Measurements from ENCODE around the gene DNM2. TPM values are rescaled to one million over a fixed set of nuclear protein-coding genes. Genes with fewer than 3 reads are reported as not detected.
"Not testable (repeated sequence)": the region's sequence is repeated elsewhere in the genome, so short reads cannot be mapped to it uniquely, and the experiment has no call there.

Gene DNM2
- total RNA-seq, 1 donor = 174 TPM

DNA sequence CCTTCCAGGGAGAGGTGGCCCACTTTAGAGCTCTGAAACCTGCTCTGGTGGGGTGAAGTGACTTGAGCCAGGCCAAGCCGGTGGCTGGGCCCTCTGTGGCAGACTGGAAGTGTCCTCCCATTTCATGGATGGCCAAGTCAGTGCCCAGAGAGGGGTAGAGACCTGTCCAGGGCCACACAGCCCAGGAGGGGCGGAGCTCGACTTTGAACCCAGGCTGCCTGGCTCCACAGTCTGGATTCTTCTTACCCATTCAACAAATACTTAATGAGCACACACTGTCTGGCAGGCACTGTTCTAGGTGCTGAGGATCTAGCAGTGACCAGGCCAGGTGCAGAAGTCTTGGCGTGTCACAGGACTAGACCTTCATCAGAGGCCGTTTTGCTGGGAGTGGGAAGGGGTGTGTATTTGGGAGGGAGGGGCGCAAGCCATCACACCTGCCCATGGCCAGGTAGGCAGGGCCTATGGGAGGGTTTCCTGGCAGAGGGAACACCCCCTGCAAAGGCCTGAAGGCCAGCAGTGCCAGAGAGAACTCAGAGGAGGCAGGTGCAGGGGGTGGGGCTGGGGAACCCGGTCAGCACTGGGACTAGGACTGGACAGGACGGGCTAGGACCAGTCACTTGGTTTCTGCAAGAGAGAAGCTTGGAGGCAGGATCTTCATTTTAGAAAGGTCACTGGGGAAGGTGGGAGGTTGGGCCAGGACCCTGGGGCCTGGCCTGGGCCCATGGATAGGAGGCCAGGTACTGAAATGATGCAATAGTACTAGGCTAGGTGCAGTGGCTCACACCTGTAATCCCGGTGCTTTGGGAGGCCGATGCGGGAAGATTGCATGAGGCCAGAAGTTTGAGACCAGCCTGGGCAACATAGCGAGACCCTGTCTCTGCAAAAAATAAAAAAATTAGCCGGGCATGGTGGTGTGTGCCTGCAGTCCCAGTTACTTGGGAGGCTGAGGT lies 31.8 kb downstream of the DNM2 start:
- no peak for DNase-seq (ENCODE audit: low read depth in 2 of 3, low spot score in 2 of 3)

DNA sequence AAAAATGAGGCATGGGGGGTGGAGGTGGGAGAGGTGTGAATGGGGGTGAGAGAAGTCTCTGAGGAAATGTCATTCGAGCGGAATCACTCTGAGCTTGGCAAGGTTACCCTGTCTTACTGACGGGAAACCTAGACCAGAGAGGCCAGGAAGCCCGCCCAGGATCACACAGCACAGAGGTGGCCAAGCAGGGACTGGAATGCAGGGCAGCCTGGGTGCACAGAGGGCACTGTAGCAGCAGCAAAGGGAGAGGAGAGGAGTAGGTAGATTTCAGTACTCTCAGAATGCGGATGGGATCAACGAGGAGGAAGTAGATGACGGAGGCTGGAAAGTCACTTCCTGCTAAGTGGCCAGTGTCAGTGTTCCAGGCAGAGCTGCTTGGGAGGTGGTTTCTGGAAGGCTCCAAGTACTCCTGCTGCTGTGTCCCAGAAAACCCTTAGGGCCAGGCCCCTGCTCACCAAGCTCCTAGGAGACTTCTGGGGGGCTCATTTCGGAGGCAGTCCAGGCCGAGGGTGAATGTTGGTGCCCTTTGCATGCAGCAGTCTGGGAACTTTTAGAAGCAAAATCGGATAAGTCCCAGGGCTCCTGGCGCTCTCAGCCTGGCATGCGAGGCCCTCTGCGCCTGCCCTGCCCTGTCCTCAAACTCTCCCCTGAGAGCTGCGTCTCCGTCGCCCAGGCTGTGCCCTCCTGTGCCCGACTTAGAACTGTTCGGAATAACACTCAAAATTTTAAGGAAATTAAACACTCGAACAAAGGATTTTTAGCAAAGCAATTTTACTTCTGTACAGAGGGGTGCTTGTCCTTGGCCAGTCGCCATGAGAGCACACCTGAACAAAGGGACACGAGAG lies 33.5 kb downstream of the DNM2 start:
- DNase-seq (ENCODE audit: low read depth in 2 of 3, low spot score in 2 of 3) = no peak

GRCh38 chr19:10752237-10752912 lies 34.5 kb downstream of the DNM2 start:
- DNase-seq (ENCODE audit: low read depth in 2 of 3, low spot score in 2 of 3) = no peak

GRCh38 chr19:10752913-10753704 lies 35.2 kb downstream of the DNM2 start:
- no peak for DNase-seq (ENCODE audit: low read depth in 2 of 3, low spot score in 2 of 3)

DNA sequence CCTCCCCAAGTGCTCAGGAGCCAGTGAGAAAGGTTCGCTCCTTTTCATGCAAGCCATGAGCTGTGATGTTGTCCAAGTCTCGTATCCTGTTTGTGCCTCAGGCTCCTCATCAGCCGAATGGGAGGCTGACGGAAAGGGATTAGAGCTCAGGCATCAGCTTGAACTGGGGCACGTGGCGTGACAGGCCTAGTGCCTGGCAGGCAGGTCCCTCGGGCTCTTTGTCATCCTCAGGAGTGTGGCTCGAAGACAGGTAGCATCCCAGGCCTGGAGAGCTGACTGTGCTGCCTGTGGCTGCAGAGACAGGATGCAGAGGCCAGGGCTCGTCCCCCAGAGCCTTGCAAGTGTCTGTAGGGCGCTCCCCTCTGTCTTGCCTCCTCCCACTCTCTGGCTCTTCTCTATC lies 38.5 kb downstream of the DNM2 start:
- DNase-seq (ENCODE audit: low read depth in 2 of 3, low spot score in 2 of 3) = no peak

DNA sequence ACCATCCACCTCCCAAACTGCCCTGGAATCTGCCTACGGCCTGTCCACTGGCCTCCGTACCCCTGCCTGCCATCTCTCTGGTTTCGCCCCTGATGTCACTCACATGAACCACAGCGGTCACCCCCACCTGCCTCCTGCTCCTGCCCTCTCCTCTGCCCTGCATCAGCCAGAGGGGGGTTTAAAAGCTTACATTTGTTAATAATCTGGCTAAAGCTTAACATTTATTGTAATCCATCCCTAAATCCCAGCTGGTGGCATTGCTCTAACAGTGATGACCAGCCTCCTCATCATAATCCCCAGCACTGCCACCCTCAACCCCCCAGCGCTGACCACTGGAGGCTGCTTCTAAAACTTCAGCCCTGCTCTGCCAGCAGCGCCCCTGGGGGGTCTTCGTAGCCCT lies 38.9 kb downstream of the DNM2 start:
- no peak for DNase-seq (ENCODE audit: low read depth in 2 of 3, low spot score in 2 of 3)

- not testable (repeated sequence) for DNase-seq (ENCODE audit: low read depth in 2 of 3, low spot score in 2 of 3)
Observed at GRCh38 chr19:10758050-10758449, 40.2 kb downstream of the DNM2 start.

- DNase-seq (ENCODE audit: low read depth in 2 of 3, low spot score in 2 of 3) = no peak
Observed at GRCh38 chr19:10758978-10759377, 41.1 kb downstream of the DNM2 start.

DNA sequence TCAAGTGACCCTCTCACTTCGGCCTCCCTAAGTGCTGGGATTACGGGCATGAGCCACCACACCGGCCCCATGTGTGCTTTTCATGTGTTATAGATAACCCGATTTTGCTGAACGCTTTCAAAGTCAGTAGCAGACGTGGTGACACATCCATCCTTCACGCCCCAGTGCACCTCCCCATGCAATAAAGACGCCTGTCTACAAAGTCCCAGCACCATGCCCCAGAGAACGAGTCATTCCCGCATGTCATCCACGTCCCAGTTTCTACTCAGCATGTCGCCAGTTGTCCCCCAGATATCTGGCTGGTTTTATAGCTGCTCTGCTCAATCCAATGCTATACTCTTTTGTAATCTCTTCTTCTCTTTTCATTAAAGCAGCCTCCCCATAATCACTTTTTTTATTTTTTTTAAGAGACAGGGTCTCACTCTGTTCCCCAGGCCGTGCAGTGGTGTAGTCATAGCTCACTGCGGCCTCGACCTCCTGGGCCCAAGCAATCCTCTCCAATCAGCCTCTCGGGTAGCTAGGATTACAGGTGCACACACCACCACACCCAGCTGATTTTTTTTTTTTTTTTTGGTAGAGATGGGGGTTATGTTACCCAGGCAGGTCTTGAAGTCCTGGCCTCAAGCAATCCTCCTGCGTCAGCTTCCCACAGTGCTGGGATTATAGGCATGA lies 42.5 kb downstream of the DNM2 start:
- no peak for DNase-seq (ENCODE audit: low read depth in 2 of 3, low spot score in 2 of 3)

GRCh38 chr19:10761443-10762250 lies 43.8 kb downstream of the DNM2 start:
- no peak for DNase-seq (ENCODE audit: low read depth in 2 of 3, low spot score in 2 of 3)

GRCh38 chr19:10762656-10763055 lies 44.8 kb downstream of the DNM2 start:
- DNase-seq (ENCODE audit: low read depth in 2 of 3, low spot score in 2 of 3) = no peak

GRCh38 chr19:10763411-10763810 lies 45.5 kb downstream of the DNM2 start:
- DNase-seq (ENCODE audit: low read depth in 2 of 3, low spot score in 2 of 3) = no peak

GRCh38 chr19:10763828-10764339 lies 46.0 kb downstream of the DNM2 start:
- no peak for DNase-seq (ENCODE audit: low read depth in 2 of 3, low spot score in 2 of 3)

GRCh38 chr19:10764340-10764894 lies 46.5 kb downstream of the DNM2 start:
- DNase-seq (ENCODE audit: low read depth in 2 of 3, low spot score in 2 of 3) = no peak

- DNase-seq (ENCODE audit: low read depth in 2 of 3, low spot score in 2 of 3) = no peak
Observed at GRCh38 chr19:10766049-10766623, 48.3 kb downstream of the DNM2 start.

DNA sequence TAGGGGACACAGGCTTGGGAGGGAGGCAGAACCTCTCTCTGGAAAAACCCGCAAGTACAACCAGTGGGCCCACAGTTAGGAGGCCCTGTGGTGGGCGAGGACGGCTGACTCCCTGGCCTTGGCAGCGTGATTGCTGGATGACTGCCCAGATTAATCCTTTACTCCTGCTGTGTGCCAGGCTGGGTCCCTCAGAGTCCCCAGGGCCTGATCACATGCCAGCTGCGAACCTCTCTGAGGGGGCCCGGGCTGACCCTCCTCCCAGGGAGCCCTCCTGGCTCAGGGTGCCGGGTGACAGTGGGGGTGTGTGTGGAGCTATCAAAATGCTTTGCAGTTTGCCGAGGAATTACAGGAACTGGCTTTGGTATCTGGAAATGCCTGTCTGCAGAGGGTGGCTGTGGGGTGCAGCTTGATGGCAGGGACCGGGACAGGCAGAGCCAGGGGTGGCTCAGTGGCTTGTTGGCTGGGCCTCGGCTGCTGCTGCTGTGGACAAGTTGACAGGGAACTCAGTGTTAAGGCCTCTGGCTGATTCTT lies 48.9 kb downstream of the DNM2 start:
- DNase-seq (ENCODE audit: low read depth in 2 of 3, low spot score in 2 of 3) = no peak

GRCh38 chr19:10767726-10768125 lies 49.8 kb downstream of the DNM2 start:
- DNase-seq (ENCODE audit: low read depth in 2 of 3, low spot score in 2 of 3) = no peak

DNA sequence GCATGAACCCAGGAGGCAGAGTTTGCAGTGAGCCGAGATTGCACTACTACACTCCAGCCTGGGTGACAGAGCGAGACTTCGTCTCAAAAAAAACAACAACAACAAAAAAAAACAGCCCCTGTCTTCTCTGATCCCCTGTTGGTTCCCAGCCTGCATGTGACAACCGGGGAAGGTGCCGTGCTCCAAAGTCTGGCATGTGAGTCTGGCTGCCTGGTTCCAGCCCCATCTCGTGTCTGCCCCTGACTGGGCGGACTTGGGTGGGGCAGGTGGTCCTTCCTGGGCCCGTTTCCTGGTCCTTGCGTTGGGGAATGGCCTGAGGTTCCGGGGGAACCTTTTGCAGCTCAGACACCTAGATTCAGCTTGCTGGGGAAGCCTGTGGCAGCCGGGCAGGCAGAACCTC lies 50.5 kb downstream of the DNM2 start:
- DNase-seq (ENCODE audit: low read depth in 2 of 3, low spot score in 2 of 3) = no peak
